ENCODE measurements around the gene ATP2A1.
"Not testable (repeated sequence)": the region's sequence is repeated elsewhere in the genome, so short reads cannot be mapped to it uniquely, and the experiment has no call there.

The ATP2A1 gene

GRCh38 chr16:28913946-28914724 is 35.8 kb downstream of the ATP2A1 start:
- Histone ChIP-seq H3K27me3 (ENCODE audit: insufficient read depth, low read length) (no peaks in the 10 kb centered on the region), H3K27ac (ENCODE audit: low read depth, low read length) (no peak overlapping the region), H3K9ac (ENCODE audit: low read depth, low read length) (no peak overlapping the region), H3K9me3 (ENCODE audit: insufficient read depth, low read depth, low read length) (no peaks in the 10 kb centered on the region), H3K4me1 (ENCODE audit: insufficient read depth, low read length) (no peaks in the 10 kb centered on the region), H3K4me3 (ENCODE audit: low read length) (no peak overlapping the region), H3K36me3 (ENCODE audit: insufficient read depth, low read length) (peaks cover 38% of the 10 kb centered on the region)
- WGBS = 95% methylated on average over 28 of the region's 29 CpGs

GRCh38 chr16:28915181-28915580 is 36.9 kb downstream of the ATP2A1 start:
- Histone ChIP-seq H3K4me1 (ENCODE audit: insufficient read depth, low read length) (no peaks in the 10 kb centered on the region), H3K36me3 (ENCODE audit: insufficient read depth, low read length) (peaks cover 43% of the 10 kb centered on the region), H3K27me3 (ENCODE audit: insufficient read depth, low read length) (no peaks in the 10 kb centered on the region), H3K4me3 (ENCODE audit: low read length) (no peak overlapping the region), H3K9me3 (ENCODE audit: insufficient read depth, low read depth, low read length) (no peaks in the 10 kb centered on the region), H3K9ac (ENCODE audit: low read depth, low read length) (no peak overlapping the region), H3K27ac (ENCODE audit: low read depth, low read length) (no peak overlapping the region)

- no peak overlapping the region for H3K27ac ChIP-seq (ENCODE audit: low read depth, low read length)
- no peaks in the 10 kb centered on the region for H3K4me1 ChIP-seq (ENCODE audit: insufficient read depth, low read length)
- H3K4me3 ChIP-seq (ENCODE audit: low read length) = no peak overlapping the region
- no peak overlapping the region for H3K9ac ChIP-seq (ENCODE audit: low read depth, low read length)
- 94% methylated on average over 7 of the region's 7 CpGs for WGBS
- H3K27me3 ChIP-seq (ENCODE audit: insufficient read depth, low read length) = no peaks in the 10 kb centered on the region
- peaks cover 38% of the 10 kb centered on the region for H3K36me3 ChIP-seq (ENCODE audit: insufficient read depth, low read length)
- H3K9me3 ChIP-seq (ENCODE audit: insufficient read depth, low read depth, low read length) = no peaks in the 10 kb centered on the region
Observed at GRCh38 chr16:28917095-28917494, 38.8 kb downstream of the ATP2A1 start.

- Histone ChIP-seq H3K4me3 (ENCODE audit: low read length) (no peak overlapping the region), H3K27me3 (ENCODE audit: insufficient read depth, low read length) (no peaks in the 10 kb centered on the region), H3K9ac (ENCODE audit: low read depth, low read length) (no peak overlapping the region), H3K27ac (ENCODE audit: low read depth, low read length) (no peak overlapping the region), H3K36me3 (ENCODE audit: insufficient read depth, low read length) (peaks cover 38% of the 10 kb centered on the region), H3K9me3 (ENCODE audit: insufficient read depth, low read depth, low read length) (no peaks in the 10 kb centered on the region), H3K4me1 (ENCODE audit: insufficient read depth, low read length) (peaks cover 3% of the 10 kb centered on the region; the same call in 1 of the 2 replicates)
- 96% methylated on average over 3 of the region's 3 CpGs for WGBS
Observed at GRCh38 chr16:28918698-28919097, 40.4 kb downstream of the ATP2A1 start.

- Histone ChIP-seq H3K27me3 (ENCODE audit: insufficient read depth, low read length) (no peaks in the 10 kb centered on the region), H3K27ac (ENCODE audit: low read depth, low read length) (no peak overlapping the region), H3K9me3 (ENCODE audit: insufficient read depth, low read depth, low read length) (no peaks in the 10 kb centered on the region), H3K4me3 (ENCODE audit: low read length) (no peak overlapping the region), H3K36me3 (ENCODE audit: insufficient read depth, low read length) (peaks cover 12% of the 10 kb centered on the region), H3K4me1 (ENCODE audit: insufficient read depth, low read length) (peaks cover 3% of the 10 kb centered on the region; the same call in 1 of the 2 replicates), H3K9ac (ENCODE audit: low read depth, low read length) (no peak overlapping the region)
- WGBS = 83% methylated on average over 2 of the region's 3 CpGs
Observed at GRCh38 chr16:28923231-28923587, 44.9 kb downstream of the ATP2A1 start.

- Histone ChIP-seq H3K9ac (ENCODE audit: low read depth, low read length) (peak overlapping the region; percentile 17; the same call in 1 of the 2 replicates), H3K4me3 (ENCODE audit: low read length) (peak overlapping the region; percentile 88), H3K4me1 (ENCODE audit: insufficient read depth, low read length) (peaks cover 3% of the 10 kb centered on the region; the same call in 1 of the 2 replicates), H3K9me3 (ENCODE audit: insufficient read depth, low read depth, low read length) (no peaks in the 10 kb centered on the region), H3K27ac (ENCODE audit: low read depth, low read length) (peak overlapping the region; percentile 40; the same call in 1 of the 2 replicates), H3K27me3 (ENCODE audit: insufficient read depth, low read length) (no peaks in the 10 kb centered on the region), H3K36me3 (ENCODE audit: insufficient read depth, low read length) (peaks cover 8% of the 10 kb centered on the region)
- WGBS = 78% methylated on average over 12 of the region's 13 CpGs
Observed at GRCh38 chr16:28923652-28924398, 45.5 kb downstream of the ATP2A1 start.

GRCh38 chr16:28924399-28924761 is 46.1 kb downstream of the ATP2A1 start:
- Histone ChIP-seq H3K9me3 (ENCODE audit: insufficient read depth, low read depth, low read length) (no peaks in the 10 kb centered on the region), H3K9ac (ENCODE audit: low read depth, low read length) (peak overlapping the region; percentile 17; the same call in 1 of the 2 replicates), H3K4me3 (ENCODE audit: low read length) (peak overlapping the region; percentile 88), H3K4me1 (ENCODE audit: insufficient read depth, low read length) (peaks cover 3% of the 10 kb centered on the region; the same call in 1 of the 2 replicates), H3K27ac (ENCODE audit: low read depth, low read length) (peak overlapping the region; percentile 40; the same call in 1 of the 2 replicates), H3K27me3 (ENCODE audit: insufficient read depth, low read length) (no peaks in the 10 kb centered on the region), H3K36me3 (ENCODE audit: insufficient read depth, low read length) (0 out of 2 replicates have a peak, but pooled peaks cover 3% of the 10 kb centered on the region)
- 33% methylated on average over 15 of the region's 15 CpGs for WGBS

GRCh38 chr16:28924762-28925385 is 46.6 kb downstream of the ATP2A1 start, which contains the start of gene RABEP2:
RABEP2 (minus strand) TSS chr16:28925238; CDS start chr16:28925163, 75 bp downstream.
- peaks cover 3% of the 10 kb centered on the region; the same call in 1 of the 2 replicates for H3K4me1 ChIP-seq (ENCODE audit: insufficient read depth, low read length)
- H3K9ac ChIP-seq (ENCODE audit: low read depth, low read length) = peak within 1 kb of the TSS; percentile 94
- no peaks in the 10 kb centered on the region for H3K27me3 ChIP-seq (ENCODE audit: insufficient read depth, low read length)
- H3K27ac ChIP-seq (ENCODE audit: low read depth, low read length) = peak within 1 kb of the TSS; percentile 99
- WGBS = under 1% methylated on average over 66 of the region's 66 CpGs
- H3K36me3 ChIP-seq (ENCODE audit: insufficient read depth, low read length) = no peaks in the 10 kb centered on the region
- peak within 1 kb of the TSS; percentile 88 for H3K4me3 ChIP-seq (ENCODE audit: low read length)
- no peaks in the 10 kb centered on the region for H3K9me3 ChIP-seq (ENCODE audit: insufficient read depth, low read depth, low read length)

GRCh38 chr16:28925386-28926228 is 47.3 kb downstream of the ATP2A1 start:
- no peaks in the 10 kb centered on the region for H3K9me3 ChIP-seq (ENCODE audit: insufficient read depth, low read depth, low read length)
- H3K36me3 ChIP-seq (ENCODE audit: insufficient read depth, low read length) = no peaks in the 10 kb centered on the region
- peak overlapping the region; percentile 99 for H3K27ac ChIP-seq (ENCODE audit: low read depth, low read length)
- 4% methylated on average over 48 of the region's 48 CpGs for WGBS
- H3K27me3 ChIP-seq (ENCODE audit: insufficient read depth, low read length) = no peaks in the 10 kb centered on the region
- H3K9ac ChIP-seq (ENCODE audit: low read depth, low read length) = peak overlapping the region; percentile 94
- H3K4me1 ChIP-seq (ENCODE audit: insufficient read depth, low read length) = peaks cover 3% of the 10 kb centered on the region; the same call in 1 of the 2 replicates
- H3K4me3 ChIP-seq (ENCODE audit: low read length) = peak overlapping the region; percentile 88

- H3K27ac ChIP-seq (ENCODE audit: low read depth, low read length); H3K27me3 ChIP-seq (ENCODE audit: insufficient read depth, low read length); H3K36me3 ChIP-seq (ENCODE audit: insufficient read depth, low read length); H3K9me3 ChIP-seq (ENCODE audit: insufficient read depth, low read depth, low read length); H3K4me1 ChIP-seq (ENCODE audit: insufficient read depth, low read length); H3K9ac ChIP-seq (ENCODE audit: low read depth, low read length): not testable (repeated sequence)
- H3K4me3 ChIP-seq (ENCODE audit: low read length) = peak overlapping the region; percentile 88
- WGBS = 83% methylated on average over 2 of the region's 2 CpGs
Observed at GRCh38 chr16:28926284-28926683, 48.0 kb downstream of the ATP2A1 start.
